Stimulated activated CD8-positive, alpha-beta memory T cell treated with anti-CD3 and anti-CD28 coated beads, Interleukin-2, amount 100 ng/mL, for 1 hour (primary cell): ENCODE results near the gene ENTPD7.

Experiments
- DNase-seq, 2 donors: peaks; one replicate each; pipeline ENCODE4 v3.0.0-alpha.2; 2020; ENCODE audit warnings: low read depth in 2 of 2

The ENTPD7 gene

DNA sequence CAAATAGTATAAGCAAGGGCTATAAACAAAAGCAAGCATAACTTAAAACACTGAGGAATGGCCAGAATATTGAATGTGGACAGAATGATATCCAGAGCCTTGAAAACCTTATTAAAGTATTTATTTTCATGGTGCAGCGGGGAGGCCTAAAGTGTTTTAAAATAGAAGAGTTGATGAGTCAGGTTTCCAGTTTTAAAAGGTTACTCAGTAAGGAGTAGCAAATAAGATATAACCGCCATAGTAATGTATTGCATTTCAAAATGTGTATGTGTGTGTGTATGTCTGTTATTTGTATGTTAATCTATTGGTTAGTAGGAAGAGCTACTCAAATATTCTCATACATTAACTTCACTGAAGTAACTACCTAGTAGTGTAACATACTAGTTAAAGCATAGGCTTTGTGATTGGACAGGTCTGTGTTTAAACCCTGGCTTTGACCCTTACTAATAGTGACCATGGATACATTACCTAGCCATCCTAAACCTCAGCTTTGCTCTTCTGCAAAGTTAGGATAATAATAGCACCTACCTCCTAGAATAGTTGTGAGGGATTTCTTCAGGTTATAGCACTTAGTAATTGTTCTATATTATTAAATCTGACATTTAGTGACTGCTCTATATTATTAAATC lies 89.6 kb downstream of the ENTPD7 start:
- DNase-seq: no peak

DNA sequence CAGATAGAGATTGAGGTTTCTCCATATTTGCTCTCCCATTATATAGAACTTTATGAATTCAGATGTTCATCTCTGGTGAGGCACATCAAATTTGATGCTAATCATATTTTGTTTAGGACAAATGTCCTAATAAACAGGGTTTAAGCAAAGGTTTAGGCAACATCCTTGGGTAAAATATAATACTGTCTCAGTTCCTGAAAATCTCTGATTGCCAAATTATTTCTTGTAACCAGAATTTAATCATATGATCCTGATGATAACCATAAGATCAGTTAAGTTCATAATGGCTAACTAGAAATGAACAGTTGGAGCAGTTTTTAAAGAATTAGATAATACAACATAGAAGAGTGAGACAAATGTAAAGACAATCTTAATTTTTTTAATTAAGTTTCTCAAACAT lies 91.3 kb downstream of the ENTPD7 start:
- no peak for DNase-seq

- no peak for DNase-seq
These were observed 95.4 kb downstream of the ENTPD7 start for GRCh38 chr10:99754670-99755069.
